ENCODE measurements around the gene P2RX6. TPM values are rescaled to one million over a fixed set of nuclear protein-coding genes. Genes with fewer than 3 reads are reported as not detected.
A peak's percentile ranks its signal among the peaks of the same experiment; 100 is the strongest.
"Not testable (repeated sequence)": the region's sequence is repeated elsewhere in the genome, so short reads cannot be mapped to it uniquely, and the experiment has no call there.

P2RX6 gene
- total RNA-seq, 1 donor from 2014 or later, result not detected

DNA sequence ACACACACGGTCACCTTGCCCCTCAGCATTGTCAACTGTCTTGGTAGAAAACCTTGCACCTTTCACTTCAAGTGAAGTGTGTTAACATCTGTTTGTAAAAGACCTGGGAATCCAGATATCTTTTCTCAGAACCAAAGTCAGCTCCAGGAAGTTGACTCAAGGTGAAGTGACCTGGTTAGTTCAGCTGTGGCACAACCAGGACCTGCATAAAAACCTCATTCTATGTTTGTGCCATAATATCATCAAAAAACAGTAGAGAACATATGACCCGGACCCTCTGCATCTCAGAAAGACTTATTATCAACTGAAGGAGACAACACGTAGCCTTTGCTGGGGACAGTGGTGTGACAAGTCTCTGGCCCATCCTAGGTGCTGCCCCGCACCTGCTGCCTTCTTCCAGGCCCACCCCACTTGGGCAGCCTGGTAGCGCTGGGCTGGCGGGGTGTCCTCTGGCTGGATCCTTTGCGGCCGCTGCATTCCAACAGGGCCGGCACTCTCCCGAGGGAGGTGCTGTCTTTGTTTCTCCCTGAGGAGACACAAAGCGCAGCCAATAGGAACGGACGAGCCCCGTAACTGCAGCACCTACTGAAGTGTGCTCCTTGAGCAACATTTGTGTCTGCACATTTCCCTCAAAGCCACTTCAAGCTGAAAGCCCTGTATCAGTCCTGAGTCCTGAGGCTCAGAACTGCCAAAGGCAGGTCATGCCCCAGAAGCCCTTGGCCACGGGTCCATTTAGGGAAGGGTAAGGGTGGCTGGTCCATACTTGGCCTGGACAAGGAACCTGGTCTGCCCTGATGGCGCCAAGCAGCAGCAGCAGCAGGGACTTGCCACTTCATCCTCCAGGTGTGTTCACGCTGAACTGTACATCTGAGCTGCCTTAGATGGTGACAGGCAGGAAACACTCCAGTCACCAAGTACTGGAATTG, 56.0 kb downstream of the P2RX6 start:
- TF ChIP-seq, protein P1, sequence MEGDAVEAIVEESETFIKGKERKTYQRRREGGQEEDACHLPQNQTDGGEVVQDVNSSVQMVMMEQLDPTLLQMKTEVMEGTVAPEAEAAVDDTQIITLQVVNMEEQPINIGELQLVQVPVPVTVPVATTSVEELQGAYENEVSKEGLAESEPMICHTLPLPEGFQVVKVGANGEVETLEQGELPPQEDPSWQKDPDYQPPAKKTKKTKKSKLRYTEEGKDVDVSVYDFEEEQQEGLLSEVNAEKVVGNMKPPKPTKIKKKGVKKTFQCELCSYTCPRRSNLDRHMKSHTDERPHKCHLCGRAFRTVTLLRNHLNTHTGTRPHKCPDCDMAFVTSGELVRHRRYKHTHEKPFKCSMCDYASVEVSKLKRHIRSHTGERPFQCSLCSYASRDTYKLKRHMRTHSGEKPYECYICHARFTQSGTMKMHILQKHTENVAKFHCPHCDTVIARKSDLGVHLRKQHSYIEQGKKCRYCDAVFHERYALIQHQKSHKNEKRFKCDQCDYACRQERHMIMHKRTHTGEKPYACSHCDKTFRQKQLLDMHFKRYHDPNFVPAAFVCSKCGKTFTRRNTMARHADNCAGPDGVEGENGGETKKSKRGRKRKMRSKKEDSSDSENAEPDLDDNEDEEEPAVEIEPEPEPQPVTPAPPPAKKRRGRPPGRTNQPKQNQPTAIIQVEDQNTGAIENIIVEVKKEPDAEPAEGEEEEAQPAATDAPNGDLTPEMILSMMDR (IDR thresholded peaks at IDR 0.05; ENCODE audit: insufficient read depth, low read length, poor library complexity, severe bottlenecking), result no peak
- Histone ChIP-seq H3K27me3 (ENCODE audit: control insufficient read depth, insufficient read depth, low read length) (no peaks in the 10 kb centered on the region), H3K4me3 (ENCODE audit: low read depth, low read length) (no peak overlapping the region), H3K36me3 (ENCODE audit: control insufficient read depth, insufficient read depth, low read length) (no peaks in the 10 kb centered on the region)
- DNase-seq (ENCODE audit: low read depth), result no peak

DNA sequence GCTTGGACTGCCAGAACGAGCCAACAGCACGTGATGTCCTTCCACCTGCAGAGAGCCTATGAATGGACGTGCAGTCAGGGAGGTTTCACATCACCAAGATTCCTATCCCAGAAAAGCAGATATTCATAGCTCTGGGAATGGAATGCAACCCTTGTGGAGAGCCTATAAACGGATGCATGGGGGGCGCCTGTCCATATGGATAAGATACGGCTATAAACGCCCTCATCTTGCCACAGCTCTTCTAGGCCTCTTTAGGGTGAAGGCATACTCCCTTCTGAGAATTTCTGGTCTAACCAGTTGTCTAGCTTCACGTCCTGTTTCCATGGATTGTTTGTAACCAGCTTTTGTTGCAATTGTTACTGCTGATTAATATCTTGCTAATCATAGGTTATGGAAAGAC, 56.8 kb downstream of the P2RX6 start:
- DNase-seq (ENCODE audit: low read depth); H3K36me3 ChIP-seq (ENCODE audit: control insufficient read depth, insufficient read depth, low read length): not testable (repeated sequence)

DNA sequence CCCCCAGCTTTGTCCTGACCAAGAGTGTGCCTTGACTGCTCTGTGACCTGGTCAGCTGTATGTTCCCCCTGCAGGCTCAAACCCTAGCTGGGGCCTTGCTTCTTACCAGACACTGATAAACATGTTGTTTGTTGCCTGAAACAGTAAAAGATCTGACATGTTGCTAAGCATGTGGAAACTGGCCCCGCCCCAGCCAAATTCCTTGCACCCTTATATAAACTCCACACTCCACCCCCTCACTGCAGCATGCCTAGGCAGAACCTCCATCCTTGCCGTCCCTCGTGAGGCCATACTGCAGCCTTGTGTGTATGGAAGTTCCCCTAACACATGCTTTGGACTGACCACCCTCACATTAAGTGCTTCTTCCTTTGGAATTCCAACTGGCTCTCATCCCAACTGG, 58.1 kb downstream of the P2RX6 start:
- Histone ChIP-seq H3K4me3 (ENCODE audit: low read depth, low read length) (no peak overlapping the region), H3K36me3 (ENCODE audit: control insufficient read depth, insufficient read depth, low read length) (no peaks in the 10 kb centered on the region), H3K27me3 (ENCODE audit: control insufficient read depth, insufficient read depth, low read length) (no peaks in the 10 kb centered on the region)
- no peak for DNase-seq (ENCODE audit: low read depth)
- TF ChIP-seq, protein P1 (IDR thresholded peaks at IDR 0.05; ENCODE audit: insufficient read depth, low read length, poor library complexity, severe bottlenecking), result no peak

More for the DNA sequence above, 56.8 kb downstream of the P2RX6 start:
- H3K4me3 ChIP-seq (ENCODE audit: low read depth, low read length); H3K27me3 ChIP-seq (ENCODE audit: control insufficient read depth, insufficient read depth, low read length): not testable (repeated sequence)

DNA sequence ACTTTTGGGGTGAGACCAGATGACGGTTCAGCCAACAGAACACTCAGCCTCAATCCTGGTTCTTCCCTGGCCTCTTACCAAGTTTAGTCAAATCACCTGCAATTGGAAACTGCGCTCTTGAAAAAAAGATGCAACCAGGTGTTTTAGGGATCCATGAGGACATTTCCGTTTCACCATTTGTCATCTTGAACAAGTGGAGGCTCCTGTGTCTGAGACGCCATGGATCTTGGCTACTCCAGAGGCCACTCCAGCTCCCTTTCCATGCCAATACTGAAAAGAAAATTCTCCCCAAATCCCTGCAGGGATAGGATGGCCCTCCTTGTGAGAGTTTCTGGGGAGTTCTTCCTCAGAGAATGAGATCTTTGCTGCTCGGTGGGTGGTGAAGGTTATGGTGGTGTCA, 58.5 kb downstream of the P2RX6 start:
- no peak for DNase-seq (ENCODE audit: low read depth)
- no peak overlapping the region for H3K4me3 ChIP-seq (ENCODE audit: low read depth, low read length)
- TF ChIP-seq, protein P1 (IDR thresholded peaks at IDR 0.05; ENCODE audit: insufficient read depth, low read length, poor library complexity, severe bottlenecking), result no peak
- H3K27me3 ChIP-seq (ENCODE audit: control insufficient read depth, insufficient read depth, low read length), result no peaks in the 10 kb centered on the region
- H3K36me3 ChIP-seq (ENCODE audit: control insufficient read depth, insufficient read depth, low read length), result no peaks in the 10 kb centered on the region

DNA sequence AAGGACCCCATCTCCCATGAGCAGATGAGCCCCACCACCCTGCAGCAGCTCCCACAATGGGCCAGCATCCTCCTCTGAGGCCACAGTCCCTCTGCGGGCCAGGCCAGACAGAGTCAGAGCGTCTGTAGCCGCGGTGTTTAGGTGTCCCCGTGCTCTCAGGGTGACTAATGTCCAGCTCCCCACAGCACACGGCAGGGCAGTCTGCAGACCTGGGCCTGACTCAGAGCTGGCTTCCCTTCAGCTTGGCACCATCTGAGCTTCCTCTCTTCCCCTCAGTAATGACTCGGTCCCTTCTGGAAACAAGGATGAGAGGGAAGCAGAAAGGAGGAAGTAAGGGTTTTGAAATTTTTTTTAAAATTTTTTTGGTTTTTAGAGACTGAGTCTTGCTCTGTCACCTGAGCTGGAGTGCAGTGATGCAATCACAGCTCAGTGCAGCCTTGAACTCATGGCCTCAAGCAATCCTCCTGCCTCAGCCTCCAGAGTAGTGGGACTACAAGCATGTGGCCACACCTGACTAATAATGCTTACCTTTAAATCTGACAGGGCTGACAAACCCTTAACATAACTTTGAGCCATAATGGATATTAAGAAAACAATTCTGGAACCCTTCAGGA, 59.2 kb downstream of the P2RX6 start:
- no peaks in the 10 kb centered on the region for H3K36me3 ChIP-seq (ENCODE audit: control insufficient read depth, insufficient read depth, low read length)
- peak; percentile 29 for DNase-seq (ENCODE audit: low read depth)
- H3K4me3 ChIP-seq (ENCODE audit: low read depth, low read length), result no peak overlapping the region
- no peaks in the 10 kb centered on the region for H3K27me3 ChIP-seq (ENCODE audit: control insufficient read depth, insufficient read depth, low read length)
- TF ChIP-seq, protein P1 (IDR thresholded peaks at IDR 0.05; ENCODE audit: insufficient read depth, low read length, poor library complexity, severe bottlenecking), result no peak

DNA sequence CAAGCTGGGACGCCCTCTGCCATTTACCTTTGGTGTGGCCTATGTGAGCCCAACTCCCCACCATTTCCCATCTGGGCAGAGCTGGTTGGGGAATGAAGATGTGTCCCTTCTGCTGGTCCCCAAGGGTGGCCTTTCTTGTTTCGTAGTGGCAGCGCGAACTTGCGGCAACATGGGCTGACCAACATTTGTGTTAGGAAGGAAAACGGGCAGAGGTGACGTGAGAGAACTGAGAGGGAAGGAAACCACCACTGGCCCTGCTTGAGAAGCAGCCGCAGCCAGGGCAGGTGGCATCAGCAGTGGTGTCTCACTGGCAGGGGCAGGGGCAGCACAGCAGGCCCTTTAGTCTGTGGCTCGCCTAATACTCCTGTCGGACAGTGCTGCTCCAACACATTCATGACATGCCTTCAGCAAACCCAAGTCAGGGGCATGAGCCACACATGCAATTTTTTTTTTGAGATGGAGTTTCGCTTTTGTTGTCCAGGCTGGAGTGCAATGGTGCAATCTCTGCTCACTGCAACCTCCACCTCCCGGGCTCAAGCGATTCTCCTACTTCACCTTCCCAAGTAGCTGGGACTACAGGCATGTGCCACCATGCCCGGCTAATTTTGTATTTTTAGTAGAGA, 60.7 kb downstream of the P2RX6 start:
- DNase-seq (ENCODE audit: low read depth), result no peak
- Histone ChIP-seq H3K36me3 (ENCODE audit: control insufficient read depth, insufficient read depth, low read length) (no peaks in the 10 kb centered on the region), H3K4me3 (ENCODE audit: low read depth, low read length) (no peak overlapping the region), H3K27me3 (ENCODE audit: control insufficient read depth, insufficient read depth, low read length) (no peaks in the 10 kb centered on the region)
- TF ChIP-seq, protein P1 (IDR thresholded peaks at IDR 0.05; ENCODE audit: insufficient read depth, low read length, poor library complexity, severe bottlenecking), result no peak
